Activated CD4-positive, alpha-beta T cell treated with anti-CD3 and anti-CD28 coated beads for 4 hours (primary cell): ENCODE data around the gene GPATCH8.
"Not testable (repeated sequence)": the region's sequence is repeated elsewhere in the genome, so short reads cannot be mapped to it uniquely, and the experiment has no call there.

Experiments used
- DNase-seq, 2 donors: peaks; one replicate each; pipeline ENCODE4 v3.0.0-alpha.2; 2020

Gene GPATCH8

GRCh38 chr17:44369414-44370023 lies 133.7 kb downstream of the GPATCH8 start:
- not testable (repeated sequence) for DNase-seq

- not testable (repeated sequence) for DNase-seq
Observed at GRCh38 chr17:44368391-44369243, 134.6 kb downstream of the GPATCH8 start.

DNA sequence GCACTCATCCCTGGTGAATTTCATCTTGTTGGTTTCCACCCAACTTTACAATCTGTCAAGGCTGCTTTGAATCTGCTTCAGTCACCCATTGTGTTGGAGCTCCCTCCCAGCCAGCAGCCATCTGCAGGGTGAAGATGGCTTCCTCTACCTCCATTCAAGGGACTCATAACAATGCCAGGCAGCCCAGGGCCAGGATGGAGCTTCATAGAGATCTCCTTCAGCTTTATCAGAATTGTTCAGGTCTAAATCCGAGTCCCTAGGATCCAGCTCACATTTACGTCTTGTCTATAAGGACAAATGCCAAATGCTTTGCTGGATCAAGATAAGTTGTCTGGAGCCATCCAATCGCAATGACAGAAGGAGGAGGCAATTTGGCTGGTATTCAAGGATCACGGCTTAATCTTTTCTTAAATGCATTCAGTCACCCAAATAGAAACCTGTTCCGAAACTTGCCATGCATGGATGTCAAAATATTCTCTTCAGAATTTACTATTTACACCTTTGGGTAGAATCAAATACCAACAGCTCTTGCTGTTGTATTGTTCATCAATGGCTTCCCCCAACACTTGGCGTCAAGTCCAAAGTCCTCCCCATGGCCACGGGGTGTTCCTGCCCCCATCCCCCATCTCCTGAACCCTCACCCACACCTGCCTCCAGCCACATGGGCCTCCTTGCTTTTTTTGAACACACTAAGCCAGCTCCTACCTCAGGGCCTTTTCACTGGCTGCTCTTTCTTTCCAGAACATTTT lies 135.8 kb downstream of the GPATCH8 start:
- DNase-seq: no peak

DNA sequence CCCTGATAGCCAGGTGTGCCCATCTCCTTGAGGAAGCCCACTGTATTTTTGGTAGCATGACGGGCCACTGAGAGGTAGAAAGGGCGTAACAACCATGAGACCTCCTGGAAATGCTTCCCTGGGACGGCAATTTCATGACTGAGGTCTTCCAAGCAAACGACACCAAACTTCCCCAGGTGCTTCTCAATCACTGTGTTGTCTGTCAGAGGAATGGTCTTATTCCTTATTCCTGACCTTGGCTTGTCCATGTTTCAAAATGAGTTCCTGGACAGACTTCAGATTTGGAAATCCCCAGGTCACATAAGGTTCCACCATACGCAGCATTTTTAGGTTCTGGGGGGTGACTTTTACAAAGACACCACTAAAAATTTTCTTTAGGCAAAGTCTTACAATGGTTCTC lies 138.2 kb downstream of the GPATCH8 start:
- DNase-seq: not testable (repeated sequence)

GRCh38 chr17:44363613-44364159 lies 139.5 kb downstream of the GPATCH8 start, which contains the start of gene FAM171A2:
Gene FAM171A2 (minus strand): TSS chr17:44363853. CDS start chr17:44363714, 139 bp downstream.
- peak; percentile 54 to 61 for DNase-seq

GRCh38 chr17:44362949-44363612 lies 140.1 kb downstream of the GPATCH8 start:
- DNase-seq: no peak

GRCh38 chr17:44362459-44362948 lies 140.7 kb downstream of the GPATCH8 start:
- no peak for DNase-seq

GRCh38 chr17:44361292-44362260 lies 141.6 kb downstream of the GPATCH8 start:
- DNase-seq: no peak

- no peak for DNase-seq
Observed at GRCh38 chr17:44360826-44361225, 142.4 kb downstream of the GPATCH8 start.

- no peak for DNase-seq
Observed at GRCh38 chr17:44360144-44360533, 143.1 kb downstream of the GPATCH8 start.

- DNase-seq: no peak
Observed at GRCh38 chr17:44359458-44360143, 143.6 kb downstream of the GPATCH8 start.

DNA sequence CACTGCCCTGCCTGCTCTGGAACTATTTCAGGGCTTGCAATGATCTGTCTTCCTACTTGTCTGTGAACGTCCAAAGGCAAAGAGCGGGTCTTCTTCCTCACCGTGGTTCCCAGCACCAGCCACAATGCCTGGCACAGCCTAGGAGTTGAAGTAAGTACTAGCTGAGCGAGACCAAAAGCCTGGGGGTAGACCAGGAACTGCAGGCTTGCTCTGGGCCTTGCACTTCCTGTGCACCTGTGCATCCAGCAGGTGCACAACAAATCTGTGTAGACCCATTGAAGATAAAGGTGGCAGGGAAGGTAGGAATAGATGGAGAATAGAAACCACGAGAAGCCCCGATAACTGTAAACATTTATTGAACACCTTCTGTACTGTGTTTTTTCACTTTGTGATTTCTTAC lies 144.2 kb downstream of the GPATCH8 start:
- DNase-seq: no peak

DNA sequence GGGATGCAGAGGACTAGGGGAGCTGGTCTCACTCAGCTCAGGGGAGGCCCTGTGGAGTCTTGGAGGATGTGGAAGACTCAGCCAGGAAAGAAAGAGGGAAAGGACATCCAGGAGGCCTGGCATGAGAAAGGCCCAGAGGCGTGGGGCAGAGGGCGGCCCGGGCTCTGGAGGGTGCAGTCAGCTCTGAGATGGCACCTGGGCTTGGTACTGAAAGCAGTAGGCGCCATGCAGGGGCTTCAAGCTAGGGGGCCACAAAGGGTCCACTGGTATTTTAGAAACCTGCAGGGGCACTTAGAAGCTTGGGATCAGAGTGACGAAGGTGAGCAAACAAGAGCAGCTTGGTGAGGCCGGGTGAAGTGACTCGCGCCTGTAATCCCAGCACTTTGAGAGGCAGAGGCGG lies 145.1 kb downstream of the GPATCH8 start:
- DNase-seq: no peak

DNA sequence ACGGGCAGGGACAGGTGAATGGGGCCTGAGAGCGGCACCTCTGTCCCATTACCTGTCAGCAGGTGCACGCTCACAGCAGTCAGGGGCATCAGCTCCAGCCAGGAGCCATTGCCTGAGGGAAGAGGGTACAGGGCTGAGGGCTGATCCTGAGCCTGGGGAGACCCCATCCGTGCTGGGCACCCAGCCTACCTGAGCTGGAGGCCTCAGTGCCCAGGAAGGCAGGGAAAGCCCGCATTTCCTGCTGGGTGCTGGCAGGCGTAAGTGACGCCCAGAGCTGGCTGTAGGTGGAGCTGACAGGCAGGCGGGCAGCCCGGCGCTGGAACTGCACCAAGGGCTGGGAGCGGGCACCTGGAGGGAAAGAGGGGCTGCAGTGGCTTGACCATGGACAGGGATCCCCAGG lies 147.0 kb downstream of the GPATCH8 start:
- DNase-seq: no peak

DNA sequence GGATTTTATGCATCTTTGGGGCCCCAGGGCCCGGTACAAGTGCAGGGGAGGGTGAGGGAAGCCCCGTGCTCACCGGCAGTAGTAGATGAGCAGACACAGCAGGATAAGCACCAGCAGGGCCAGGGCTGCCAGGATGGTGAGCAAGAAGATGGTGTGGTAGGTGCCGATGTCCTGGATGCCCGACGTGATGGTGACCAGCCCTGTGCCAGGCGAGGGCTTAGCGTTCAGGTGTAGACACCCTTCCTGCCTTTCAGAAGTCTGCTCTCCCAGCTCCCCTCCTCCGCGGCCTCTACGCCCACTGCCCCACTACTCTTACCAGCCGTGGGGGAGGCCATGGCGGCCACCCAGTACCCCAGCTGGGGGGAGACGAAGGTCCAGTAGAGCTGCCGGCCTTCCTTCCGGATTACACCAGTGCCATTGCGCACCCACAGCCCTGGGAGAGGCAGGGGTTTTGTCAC lies 147.5 kb downstream of the GPATCH8 start:
- DNase-seq: no peak

DNA sequence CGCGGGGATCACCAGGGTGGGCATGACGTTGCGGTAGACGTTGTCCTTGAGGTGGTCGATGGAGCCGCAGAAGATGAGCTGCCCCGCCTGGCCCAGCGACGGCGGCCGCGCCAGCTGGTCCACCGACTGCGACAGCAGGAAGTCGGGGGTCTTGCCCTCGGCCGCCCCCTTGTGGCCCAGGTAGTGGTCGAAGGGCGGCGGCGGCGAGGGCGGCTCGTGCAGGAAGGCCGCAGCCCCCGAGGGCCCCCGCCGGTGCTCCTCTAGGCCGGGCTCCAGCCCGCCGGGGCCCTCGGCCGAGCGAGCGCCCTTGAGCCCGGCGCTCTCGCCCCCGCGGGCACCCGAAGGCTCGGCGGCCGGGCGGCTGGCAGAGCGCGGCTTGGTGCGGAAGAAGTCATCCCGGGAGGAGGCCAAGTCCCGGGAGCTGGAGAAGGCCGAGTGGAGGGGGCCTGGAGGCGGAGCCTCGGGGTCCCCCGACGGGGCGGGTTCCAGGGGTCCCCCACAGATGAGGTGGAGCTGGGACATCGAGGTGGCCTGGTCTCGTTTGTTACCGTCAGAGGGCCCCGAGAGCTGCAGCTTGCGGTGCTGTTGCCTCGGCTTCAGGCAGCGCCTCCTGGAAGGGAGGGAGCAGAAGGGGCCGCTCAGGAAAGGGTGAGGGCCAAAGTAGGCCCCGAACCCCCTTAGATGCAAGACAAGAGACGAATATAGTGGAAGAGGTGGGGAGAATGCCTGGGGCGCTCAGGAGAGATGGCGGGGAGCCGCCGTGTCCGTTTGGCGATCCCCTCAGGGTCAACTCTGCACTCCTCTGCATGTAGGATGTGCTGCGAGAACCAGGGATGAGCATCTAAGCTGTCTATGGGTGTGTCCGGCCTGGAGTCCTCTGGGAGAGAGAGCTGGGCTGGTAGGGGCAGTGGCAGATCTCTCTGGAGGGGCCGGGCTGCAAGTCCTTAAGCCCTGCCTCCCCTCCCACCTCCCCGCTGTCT lies 148.3 kb downstream of the GPATCH8 start:
- DNase-seq: peak; percentile 57 to 58

- no peak for DNase-seq
Observed at GRCh38 chr17:44353672-44354331, 149.4 kb downstream of the GPATCH8 start.

DNA sequence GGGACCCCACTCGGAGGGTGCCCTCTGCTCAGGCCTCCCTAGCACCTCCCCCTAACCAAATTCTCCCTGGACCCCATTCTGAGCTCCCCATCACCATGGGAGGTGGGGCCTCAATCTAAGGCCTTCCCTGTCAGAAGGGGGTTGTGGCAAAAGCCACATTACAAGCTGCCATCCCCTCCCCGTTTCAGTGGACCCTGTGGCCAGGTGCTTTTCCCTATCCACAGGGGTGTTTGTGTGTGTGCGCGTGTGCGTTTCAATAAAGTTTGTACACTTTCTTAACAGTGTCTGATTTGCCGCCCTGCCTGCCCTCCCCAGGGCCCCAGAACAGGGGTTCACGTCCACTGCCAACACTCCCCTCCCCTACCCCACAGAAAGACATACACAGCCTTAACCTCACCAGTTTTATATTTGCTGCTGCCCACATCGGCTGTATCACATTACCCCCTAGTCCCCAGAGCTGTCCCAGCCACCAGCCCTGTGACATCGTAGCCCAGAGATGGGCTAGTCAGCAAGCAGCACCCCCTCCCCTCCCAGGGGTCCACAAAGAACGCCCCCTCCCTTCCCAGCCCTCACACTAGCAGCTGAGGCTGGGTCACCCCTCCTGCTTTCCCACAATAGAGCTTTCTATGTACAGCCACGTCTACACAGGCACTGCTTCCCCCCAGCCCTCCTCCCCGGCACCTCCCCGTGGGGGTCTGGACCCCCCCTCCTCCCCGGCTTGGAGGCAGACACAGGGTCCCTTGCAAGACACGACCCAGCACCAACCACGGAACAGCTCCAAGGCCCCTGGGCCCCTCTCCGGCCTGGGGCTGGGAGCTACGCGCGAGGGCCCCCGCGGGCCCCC lies 150.2 kb downstream of the GPATCH8 start:
- no peak for DNase-seq
